ENCODE data around the gene DNAJB8.
A peak's percentile ranks its signal among the peaks of the same experiment; 100 is the strongest.

Gene DNAJB8

GRCh38 chr3:128442949-128443348 lies 23.7 kb downstream of the DNAJB8 start:
- no peak for DNase-seq

- DNase-seq: no peak
These were observed 24.6 kb downstream of the DNAJB8 start for GRCh38 chr3:128442070-128442469.

GRCh38 chr3:128439226-128439625 lies 27.5 kb downstream of the DNAJB8 start:
- no peak for DNase-seq

GRCh38 chr3:128438488-128439072 lies 28.1 kb downstream of the DNAJB8 start:
- DNase-seq: no peak

- DNase-seq: no peak
These were observed 30.5 kb downstream of the DNAJB8 start for GRCh38 chr3:128436214-128436613.

GRCh38 chr3:128435561-128435960 lies 31.1 kb downstream of the DNAJB8 start:
- no peak for DNase-seq

GRCh38 chr3:128435058-128435457 lies 31.6 kb downstream of the DNAJB8 start:
- no peak for DNase-seq

GRCh38 chr3:128434524-128434923 lies 32.2 kb downstream of the DNAJB8 start:
- DNase-seq: no peak

- DNase-seq: no peak
These were observed 32.9 kb downstream of the DNAJB8 start for GRCh38 chr3:128433837-128434165.

GRCh38 chr3:128432971-128433836 lies 33.5 kb downstream of the DNAJB8 start:
- DNase-seq: no peak

- no peak for DNase-seq
These were observed 34.3 kb downstream of the DNAJB8 start for GRCh38 chr3:128432301-128432970.

GRCh38 chr3:128431803-128432300 lies 34.8 kb downstream of the DNAJB8 start:
- DNase-seq: no peak

- DNase-seq: no peak
These were observed 36.0 kb downstream of the DNAJB8 start for GRCh38 chr3:128430731-128431130.

GRCh38 chr3:128430301-128430700 lies 36.4 kb downstream of the DNAJB8 start:
- no peak for DNase-seq

GRCh38 chr3:128429751-128430150 lies 36.9 kb downstream of the DNAJB8 start:
- no peak for DNase-seq

GRCh38 chr3:128429275-128429674 lies 37.4 kb downstream of the DNAJB8 start:
- DNase-seq: no peak

- DNase-seq: no peak
These were observed 38.5 kb downstream of the DNAJB8 start for GRCh38 chr3:128427872-128428822.

- DNase-seq: no peak
These were observed 39.4 kb downstream of the DNAJB8 start for GRCh38 chr3:128427175-128427857.

- peak; percentile 87 for DNase-seq
These were observed 40.4 kb downstream of the DNAJB8 start for GRCh38 chr3:128426128-128426921.

GRCh38 chr3:128425846-128426127 lies 40.9 kb downstream of the DNAJB8 start:
- DNase-seq: no peak

GRCh38 chr3:128425142-128425845 lies 41.4 kb downstream of the DNAJB8 start:
- no peak for DNase-seq
